HG02678 (cell line): ENCODE measurements around the gene PTK6.

ENCODE experiments used
- ATAC-seq: cut with Tn5 transposase; IDR thresholded peaks from one replicate; pipeline ENCODE4 v1.9.1; 2021; ENCODE audit warnings: mild to moderate bottlenecking, moderate library complexity; ENCODE audit not compliant: unreplicated experiment

PTK6 gene

DNA sequence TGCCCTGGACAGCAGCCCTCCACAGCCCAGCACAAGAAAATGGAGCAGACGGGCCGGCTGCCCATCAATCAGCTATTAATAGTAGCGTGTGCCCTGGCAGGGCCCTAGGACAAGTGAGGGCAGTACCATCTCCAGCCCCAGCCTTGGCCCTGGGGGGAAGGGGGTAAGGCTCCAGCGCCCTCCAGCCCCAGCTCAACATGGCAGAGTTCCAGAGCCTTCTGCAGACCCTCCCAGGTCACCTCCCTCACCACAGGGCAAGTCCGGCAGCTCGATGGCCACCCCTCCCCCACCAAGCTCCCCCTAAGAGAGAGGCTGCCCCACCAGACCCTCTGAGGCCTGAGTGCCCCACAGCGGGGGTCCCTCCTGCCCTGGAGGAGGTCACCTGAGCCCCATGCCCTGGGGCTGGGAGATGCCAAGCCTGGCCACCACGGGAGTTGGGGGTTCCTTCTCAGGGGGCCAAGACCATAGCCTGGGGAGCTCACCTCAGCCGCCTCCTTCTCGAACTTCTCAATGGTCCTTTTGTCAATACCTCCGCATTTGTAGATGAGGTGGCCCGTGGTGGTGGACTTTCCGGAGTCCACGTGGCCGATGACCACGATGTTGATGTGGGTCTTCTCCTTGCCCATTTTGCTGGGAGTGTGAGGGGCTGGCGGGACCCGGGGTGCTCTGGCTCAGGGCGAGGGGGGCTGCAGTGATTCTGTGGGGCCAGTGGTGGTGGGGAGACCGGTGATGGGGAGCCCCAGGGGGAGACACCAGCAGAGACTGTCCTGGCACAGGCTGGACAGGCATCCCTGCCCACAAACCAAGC is 39.8 kb downstream of the PTK6 start:
- no peak for ATAC-seq

DNA sequence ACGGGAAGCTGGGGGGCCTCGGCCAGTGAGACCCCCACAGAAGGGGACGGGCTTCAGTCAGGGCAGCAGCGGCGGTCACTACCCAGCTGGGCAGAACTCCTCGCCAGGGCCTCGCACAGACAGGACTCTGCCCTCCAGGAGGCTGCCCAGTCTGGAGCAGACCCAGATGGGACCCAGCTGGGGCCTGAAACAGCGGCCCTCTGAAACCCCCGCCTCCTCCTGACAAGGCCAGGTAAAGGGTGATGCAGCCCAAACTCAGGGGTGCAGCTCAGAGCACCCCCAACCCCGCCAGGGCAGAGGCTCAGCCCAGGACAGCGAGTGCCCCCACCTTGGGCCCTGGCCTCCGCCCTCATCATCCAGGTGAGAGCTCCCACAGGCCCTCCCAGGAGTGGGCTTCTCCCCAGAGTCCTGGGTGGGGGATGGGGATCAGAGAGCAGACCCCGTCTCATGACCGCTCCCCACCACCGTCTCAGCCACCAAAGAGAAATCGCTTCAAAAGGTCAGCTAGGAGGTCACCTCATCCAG is 40.5 kb downstream of the PTK6 start:
- no peak for ATAC-seq

DNA sequence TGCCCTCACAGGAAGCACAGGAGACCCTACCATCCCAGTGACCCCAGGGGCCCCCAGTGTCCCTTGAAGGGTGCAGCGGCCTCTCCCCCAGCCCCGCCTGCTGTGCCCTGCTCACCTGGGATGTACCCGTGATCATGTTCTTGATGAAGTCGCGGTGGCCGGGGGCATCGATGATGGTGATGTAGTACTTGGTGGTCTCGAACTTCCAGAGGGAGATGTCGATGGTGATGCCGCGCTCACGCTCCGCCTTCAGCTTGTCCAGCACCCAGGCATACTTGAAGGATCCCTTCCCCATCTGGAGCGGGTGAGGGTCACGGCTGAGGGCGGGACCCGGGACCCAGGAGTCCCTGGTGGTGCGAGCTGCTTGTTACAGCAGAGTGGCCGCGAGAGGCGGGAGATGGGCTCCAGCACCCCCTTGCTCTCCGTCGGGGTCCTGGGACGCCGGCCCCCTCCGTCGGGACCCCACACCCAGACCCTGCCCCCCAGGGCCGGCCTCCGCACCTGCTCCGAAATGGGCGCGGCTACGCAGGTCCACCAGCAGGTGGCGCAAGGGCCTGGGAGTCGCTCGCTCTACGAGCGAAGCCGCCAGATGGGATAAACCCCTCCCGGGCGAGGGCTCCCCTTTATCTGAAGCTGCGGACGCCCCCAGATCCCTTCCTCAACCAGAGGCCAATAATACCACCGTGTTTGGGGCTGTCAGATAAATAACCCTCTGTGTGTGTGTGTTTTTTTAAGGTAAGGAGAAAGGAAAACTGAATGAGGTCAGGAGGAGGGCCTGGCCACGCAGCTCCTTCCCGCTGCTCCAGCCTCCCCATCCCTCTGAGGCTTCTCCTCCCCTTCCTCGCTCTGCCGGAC is 41.2 kb downstream of the PTK6 start:
- no peak for ATAC-seq

DNA sequence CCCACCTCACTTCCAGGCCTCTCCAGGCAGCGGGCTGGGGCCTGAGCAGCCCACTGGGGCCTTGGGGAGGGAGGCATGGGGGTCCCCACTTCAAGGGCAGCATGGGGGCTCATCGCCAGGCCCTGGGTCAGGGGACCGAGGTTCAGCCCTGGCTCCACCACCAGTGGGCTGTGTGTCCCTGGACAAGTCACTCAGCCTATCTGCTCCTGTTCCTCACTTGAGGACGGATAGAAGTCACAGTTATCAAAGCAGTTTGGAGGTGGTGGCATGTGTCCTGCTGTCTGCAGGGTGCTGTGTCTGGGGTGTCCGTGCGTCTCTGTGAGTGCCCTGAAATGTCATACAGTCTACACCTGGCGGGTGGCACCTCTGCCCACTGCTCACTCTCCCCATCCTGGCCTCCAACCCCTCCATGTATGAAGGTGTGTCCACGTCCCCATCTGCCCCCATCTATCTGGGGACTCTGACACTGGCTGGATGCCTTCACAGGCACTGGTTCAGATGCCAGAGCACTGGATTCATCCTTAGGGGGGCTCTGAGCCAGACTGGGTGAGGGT is 41.9 kb downstream of the PTK6 start:
- ATAC-seq = no peak

DNA sequence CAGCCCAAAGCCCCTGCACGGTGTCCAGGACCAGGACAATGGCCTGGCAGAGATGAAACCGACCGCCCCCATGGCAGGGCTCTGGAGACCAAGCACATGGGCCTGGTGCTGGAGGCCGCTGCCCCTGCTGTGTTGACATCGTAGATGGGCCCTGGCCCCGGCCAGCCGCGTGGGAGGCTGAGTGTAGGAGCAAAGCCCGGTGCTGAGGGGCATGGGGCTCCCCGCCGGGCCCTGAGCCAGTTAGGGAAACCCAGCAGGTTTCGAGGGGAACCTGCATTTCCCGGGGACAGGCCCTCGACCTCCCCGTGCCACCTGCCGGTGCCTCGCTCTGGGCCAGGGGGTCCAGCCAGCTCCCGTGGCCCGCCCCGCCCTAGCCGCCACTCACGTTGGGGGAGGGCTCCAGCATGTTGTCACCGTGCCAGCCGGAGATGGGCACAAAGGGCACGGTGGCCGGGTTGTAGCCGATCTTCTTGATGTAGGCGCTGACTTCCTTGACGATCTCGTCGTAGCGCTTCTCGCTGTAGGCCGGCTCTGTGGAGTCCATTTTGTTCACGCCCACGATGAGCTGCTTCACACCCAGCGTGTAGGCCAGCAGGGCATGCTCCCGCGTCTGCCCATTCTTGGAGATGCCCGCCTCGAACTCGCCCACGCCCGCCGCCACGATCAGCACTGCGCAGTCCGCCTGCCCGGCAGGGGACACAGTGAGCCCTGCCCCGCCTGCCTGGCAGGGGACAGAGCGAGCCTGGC is 42.6 kb downstream of the PTK6 start:
- ATAC-seq = no peak

DNA sequence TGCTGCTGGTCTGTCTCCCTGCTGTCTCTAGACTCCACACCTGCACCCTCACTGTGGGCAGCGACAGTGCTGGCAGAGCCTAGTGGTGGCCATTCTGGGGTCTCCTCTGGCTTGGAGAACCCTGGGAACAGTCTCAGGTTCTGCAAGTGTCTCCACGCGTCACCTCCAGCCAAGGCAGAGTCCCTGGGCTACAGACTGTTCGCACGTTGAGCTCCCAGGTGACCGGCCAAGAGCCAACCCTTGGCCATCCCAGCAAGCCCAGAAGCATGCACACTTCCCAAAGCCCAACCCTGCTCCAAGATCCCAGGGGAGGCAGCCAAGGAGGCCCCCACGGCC is 43.1 kb downstream of the PTK6 start:
- no peak for ATAC-seq

DNA sequence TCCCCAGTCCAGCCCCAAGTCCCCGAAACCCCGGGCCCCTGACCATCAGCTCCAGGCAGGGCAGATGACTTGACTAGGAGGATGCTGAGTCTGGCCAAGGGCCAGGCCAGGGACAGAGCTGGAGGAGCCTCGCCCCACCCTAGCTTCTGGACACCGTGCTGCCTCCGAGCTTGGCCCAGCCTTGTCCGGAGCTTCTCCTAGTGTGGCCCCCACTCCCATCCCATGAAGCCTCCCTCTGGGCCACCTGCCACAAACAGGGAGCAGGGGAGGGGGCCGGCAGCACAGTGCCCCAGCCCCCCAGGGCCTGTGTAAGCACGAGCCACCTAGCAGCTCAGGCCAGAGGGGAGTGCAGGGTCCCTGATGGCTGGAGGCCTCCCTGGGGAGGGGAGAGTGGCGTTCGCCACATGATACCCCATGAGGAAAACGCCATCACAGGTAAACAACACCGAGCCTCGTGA is 43.6 kb downstream of the PTK6 start:
- no peak for ATAC-seq

DNA sequence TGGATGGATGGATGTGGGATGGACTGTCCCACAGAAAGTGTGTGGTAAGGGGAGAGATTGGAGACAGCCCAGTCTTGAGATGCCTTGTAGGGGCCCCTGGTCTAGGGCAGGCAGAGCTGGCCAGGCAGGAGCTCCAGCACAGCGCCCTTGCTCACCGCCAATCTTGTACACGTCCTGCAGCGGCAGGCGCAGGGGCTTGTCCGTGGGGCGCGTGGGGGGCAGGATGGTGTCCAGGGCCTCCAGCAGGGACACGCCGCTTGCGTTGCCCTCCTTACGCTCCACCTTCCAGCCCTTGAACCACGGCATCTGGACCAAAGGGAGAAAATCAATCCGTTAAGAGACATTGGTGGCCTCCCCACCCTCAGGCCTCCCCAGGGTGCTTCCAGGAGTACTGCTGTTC is 44.2 kb downstream of the PTK6 start:
- no peak for ATAC-seq

DNA sequence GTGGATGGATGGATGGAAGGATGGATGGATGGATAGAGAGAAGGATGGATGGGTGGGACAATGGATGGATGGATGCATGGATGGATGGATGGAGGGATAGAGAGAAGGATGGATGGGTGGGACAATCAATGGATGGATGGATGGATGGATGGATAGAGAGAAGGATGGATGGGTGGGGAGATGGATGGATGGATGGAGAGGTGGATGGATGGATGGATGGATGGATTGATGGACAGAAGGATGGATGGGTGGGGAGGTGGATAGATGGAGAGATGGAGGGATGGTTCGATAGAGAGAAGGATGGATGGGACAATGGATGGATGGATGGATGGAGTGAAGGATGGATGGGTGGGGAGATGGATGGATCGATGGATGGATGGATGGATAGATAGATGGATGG is 44.7 kb downstream of the PTK6 start:
- ATAC-seq = no peak

DNA sequence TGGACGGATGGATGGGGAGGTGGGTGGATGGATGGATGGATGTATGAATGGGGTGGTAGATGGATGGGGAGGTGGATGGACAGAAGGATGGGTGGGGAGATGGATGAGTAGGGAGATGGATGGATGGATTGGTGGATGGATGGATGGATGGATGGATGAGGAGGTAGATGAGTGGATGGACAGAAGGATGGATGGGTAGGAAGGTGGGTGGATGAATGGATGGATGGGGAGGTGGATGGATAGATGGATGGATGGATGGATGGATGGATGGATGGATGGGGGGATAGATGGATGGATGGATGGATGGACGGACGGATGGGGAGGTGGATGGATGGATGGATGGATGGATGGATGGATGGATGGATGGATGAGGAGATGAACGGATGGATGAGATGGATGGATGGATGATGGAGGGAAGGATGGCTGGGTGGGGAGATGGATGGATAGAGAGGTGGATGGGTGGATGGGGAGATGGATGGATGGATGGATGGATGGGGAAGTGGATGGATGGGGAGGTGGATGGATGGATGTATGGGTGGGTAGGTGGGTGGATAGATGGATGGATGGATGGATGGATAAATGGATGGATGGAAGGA is 45.4 kb downstream of the PTK6 start:
- no peak for ATAC-seq

DNA sequence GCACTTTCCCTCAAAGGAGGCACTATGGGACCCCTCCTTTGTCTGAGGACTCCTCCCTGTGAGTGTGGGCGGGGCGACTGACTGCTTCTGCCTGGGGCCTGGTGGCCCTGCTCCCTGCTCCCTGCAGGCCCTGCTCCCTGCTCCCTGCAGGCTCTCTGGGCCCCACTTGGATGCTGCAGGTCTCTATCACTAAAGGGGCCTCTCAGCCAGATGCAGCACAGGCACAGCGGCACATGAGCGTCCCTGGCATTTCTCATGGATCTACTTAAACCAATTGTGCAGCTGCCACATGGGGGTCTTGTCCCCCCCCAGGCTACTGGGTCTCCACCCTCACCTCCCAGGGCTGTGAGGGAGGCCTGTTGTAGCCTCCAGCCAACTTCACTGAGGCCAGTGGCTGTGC is 46.1 kb downstream of the PTK6 start:
- no peak for ATAC-seq

DNA sequence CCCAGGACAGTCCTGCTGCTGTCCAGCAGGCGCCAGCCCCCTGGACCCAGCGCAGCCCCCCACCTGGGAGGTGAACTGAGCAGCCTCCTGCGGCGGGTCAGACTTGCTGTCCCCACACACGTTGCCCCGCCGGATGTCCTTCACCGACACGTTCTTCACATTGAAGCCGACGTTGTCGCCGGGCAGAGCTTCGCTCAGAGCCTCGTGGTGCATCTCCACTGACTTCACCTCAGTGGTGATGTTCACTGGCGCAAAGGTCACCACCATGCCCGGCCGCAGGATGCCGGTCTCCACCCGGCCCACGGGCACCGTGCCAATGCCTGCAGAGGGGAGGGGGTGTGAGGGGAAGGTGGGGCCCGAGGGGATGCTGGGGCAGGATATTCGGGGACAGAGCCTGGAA is 46.8 kb downstream of the PTK6 start:
- ATAC-seq = no peak

DNA sequence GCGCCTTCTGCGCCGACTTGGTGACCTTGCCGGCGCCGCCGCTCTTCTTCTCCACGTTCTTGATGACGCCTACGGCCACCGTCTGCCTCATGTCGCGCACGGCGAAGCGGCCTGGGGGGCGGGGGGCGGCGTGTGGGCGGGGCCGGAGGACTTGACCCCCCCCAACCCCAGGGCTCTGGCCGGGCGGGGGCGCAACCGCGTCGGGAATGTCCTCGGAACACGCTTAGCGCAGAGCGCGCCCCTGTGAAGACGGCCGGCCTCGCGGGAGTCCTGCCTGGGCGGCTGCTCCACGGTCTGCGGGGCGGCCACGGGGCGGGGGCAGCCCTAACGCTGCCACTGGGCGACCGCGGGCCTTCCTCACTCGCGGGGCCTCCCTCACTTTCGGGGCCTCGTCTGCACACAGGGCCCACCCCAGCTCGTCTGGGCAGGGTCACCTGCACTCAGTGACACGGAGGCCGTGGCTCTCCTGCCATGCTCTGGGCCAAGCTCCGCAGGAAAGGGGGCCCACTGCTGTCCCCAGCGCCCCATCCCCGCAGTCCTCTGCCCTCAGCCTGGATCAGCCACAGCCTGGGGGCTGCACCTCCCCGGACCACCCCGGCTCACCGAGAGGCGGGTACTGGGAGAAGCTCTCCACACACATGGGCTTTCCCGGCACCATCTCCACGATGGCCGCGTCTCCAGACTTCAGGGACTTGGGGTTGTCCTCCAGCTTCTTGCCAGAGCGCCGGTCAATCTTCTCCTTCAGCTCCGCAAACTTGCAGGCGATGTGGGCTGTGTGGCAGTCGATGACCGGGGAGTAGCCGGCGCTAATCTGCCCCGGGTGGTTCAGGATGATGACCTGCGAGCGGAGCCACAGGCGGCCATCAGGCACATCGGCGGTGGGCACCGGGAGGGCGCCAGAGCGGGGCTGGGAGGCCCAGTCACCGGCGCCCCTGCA is 48.6 kb downstream of the PTK6 start:
- no peak for ATAC-seq

DNA sequence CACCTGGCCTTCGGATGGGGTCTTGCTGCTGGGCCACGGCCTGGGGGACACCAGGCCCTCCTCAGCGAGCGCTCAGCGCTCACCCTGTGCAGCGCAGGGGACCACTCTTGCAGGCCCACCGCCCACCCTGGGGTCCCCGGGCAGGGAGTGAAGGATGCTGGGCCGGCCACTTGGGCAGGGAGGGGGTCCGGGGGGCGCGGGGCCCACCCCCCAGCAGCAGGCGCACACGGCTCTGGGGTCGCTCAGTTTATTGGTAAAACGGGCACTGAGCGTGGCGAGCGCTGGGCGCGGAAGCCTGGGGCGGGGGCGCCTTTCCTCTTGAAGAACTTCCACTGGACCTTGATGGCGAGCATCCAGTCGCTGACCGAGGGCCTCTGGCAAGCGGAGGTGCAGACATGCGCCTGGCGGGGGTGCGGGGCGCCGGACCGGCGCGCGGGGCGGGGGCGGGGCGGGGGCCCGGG is 49.4 kb downstream of the PTK6 start:
- no peak for ATAC-seq

DNA sequence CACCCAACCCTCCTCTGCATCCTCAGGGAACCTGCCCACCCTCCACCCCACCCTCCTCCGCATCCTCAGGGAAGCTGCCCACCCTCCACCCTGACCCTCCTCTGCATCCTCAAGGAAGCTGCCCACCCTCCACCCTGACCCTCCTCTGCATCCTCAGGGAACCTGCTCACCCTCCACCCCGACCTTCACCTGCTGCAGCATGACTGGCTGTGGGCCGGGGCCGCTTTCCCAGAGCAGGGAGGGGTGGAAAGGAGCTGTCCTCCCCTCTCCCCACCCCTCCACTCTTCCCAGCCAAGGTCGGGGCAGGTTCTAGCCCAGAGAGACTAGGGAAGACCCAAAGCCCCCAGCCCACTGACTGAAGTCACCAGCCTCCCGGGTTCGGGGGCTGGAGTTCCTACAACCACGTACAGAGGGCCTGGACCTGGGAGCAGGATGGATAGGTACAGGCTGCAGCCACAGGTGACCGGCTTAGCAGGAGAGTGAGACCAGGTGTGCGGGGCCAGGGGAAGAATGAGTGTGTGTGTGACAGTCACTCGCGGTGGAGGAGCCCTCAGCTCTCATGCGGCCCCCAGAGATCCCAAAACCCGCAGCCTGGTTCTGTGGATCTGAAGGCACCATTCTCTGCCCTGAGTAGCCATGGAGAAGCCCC is 49.9 kb downstream of the PTK6 start:
- ATAC-seq = no peak

DNA sequence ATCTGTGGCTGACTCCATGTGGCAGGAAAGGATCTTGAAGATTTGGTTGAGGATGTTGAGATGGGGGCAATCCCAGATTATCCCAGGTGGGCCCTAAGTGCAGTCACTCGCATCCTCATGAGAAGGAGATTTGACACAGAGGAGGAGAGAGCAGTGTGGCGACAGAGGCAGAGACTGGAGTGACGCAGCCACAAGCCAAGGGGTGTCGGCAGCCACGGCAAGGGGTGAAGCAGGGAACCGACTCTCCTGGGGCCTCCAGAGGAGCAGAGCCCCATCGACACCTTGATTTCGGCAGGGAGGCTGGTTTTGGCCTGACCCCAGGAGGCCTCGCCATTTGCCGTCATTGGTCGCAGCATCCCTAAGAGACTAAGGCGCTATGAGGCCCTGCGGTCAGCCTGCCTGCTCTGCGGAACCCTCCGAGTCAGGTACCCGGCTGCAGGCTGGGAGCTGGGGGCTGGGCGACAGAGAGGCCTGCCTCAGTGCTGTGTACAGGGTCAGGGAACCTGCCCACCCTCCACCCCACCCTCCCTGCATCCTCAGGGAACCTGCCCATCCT is 50.8 kb downstream of the PTK6 start:
- ATAC-seq = no peak

DNA sequence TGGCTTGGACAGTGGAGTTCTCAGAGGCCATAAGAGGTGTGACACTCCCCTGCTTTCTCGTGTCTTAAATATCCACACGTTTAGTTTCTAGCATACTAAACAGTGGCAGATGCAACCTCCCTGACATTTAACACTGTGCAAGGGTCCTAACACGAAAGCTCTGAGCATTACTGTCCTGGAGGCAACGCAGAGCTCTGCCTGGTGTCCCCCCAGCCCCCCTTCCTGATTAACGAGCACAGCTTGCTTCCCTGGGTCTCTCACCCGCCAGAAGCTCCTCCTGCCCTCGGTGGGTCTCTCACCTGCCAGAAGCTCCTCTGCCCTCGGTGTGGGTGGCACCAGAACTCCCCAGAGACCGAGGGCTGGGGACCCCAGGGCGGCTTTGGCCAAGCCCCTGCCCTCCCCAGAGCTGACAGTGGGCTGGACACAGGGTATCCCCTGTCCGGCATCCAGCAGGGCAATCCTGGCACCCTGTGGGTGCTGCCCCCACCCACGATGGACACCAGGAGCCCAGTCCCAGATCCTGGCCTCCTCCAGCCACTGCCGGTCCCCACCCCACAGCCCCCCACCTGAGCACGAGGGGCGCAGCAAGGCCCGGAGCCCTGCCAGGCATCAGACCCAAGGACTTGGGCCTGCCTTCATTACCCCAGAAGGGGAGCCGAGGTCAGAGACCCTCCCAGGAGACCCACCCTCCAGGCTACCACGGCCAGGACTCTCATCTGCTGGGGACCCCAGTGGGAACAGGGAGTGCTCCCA is 52.3 kb downstream of the PTK6 start:
- ATAC-seq = no peak

DNA sequence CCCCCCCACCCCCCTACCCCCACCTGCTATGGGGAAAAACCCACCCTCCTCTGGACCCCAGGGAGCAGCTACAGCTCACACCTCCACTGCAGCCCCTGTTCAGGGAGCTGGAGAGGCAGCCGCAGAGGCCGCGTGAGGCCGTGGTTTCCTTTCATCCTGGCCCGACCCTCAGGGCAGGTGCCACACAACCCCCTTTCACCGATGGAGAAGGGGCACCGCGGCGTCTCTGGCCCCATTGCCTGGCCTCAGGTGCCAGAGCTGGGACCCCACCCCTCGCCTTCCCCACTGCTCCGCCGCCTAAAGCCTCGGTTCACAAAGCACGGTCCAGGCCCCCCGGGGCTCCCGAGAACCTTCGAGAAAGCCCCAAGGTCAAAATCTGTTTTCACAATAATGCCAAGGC is 52.9 kb downstream of the PTK6 start:
- ATAC-seq = no peak
